Stimulated activated naive CD4-positive, alpha-beta T cell (primary cell): ENCODE data around the gene PATJ.
"Not testable (repeated sequence)": the region's sequence is repeated elsewhere in the genome, so short reads cannot be mapped to it uniquely, and the experiment has no call there.

Source experiments
- DNase-seq, 6 experiments: peaks; one replicate each; lab custom pipeline; 2025; lab: John Stamatoyannopoulos, UW

PATJ gene

GRCh38 chr1:61942856-61943255, 200.6 kb downstream of the PATJ start:
- DNase-seq, result no peak

GRCh38 chr1:61948685-61949084, 206.4 kb downstream of the PATJ start:
- DNase-seq, result not testable (repeated sequence)

- no peak for DNase-seq
Observed at GRCh38 chr1:61950418-61950817, 208.1 kb downstream of the PATJ start.

- DNase-seq, result no peak
Observed at GRCh38 chr1:61951731-61952580, 209.7 kb downstream of the PATJ start.

- no peak for DNase-seq
Observed at GRCh38 chr1:61952675-61953074, 210.4 kb downstream of the PATJ start.

GRCh38 chr1:61953076-61953789, 211.0 kb downstream of the PATJ start:
- DNase-seq, result no peak

GRCh38 chr1:61953790-61954150, 211.5 kb downstream of the PATJ start:
- DNase-seq, result no peak

GRCh38 chr1:61955261-61955660, 213.0 kb downstream of the PATJ start:
- DNase-seq, result no peak

GRCh38 chr1:61956016-61956645, 213.9 kb downstream of the PATJ start:
- DNase-seq, result no peak

GRCh38 chr1:61956784-61957183, 214.5 kb downstream of the PATJ start:
- DNase-seq, result no peak

- no peak for DNase-seq
Observed at GRCh38 chr1:61961009-61961408, 218.7 kb downstream of the PATJ start.

GRCh38 chr1:61962631-61963030, 220.4 kb downstream of the PATJ start:
- DNase-seq, result no peak

GRCh38 chr1:61966450-61967225, 224.4 kb downstream of the PATJ start:
- not testable (repeated sequence) for DNase-seq

- no peak for DNase-seq
Observed at GRCh38 chr1:61967750-61968149, 225.5 kb downstream of the PATJ start.

- no peak for DNase-seq
Observed at GRCh38 chr1:61968869-61969268, 226.6 kb downstream of the PATJ start.

GRCh38 chr1:61973100-61973837, 231.0 kb downstream of the PATJ start:
- DNase-seq, result no peak

GRCh38 chr1:61975638-61976037, 233.4 kb downstream of the PATJ start:
- no peak for DNase-seq

GRCh38 chr1:61976566-61976965, 234.3 kb downstream of the PATJ start:
- DNase-seq, result no peak

GRCh38 chr1:61978796-61979195, 236.5 kb downstream of the PATJ start:
- DNase-seq, result no peak

- DNase-seq, result no peak
Observed at GRCh38 chr1:61979729-61980128, 237.4 kb downstream of the PATJ start.

- DNase-seq, result no peak
Observed at GRCh38 chr1:61980561-61980960, 238.3 kb downstream of the PATJ start.
